T-cell (primary cell): Measurements from ENCODE around the gene PWWP2A. TPM values are rescaled to one million over a fixed set of nuclear protein-coding genes. Genes with fewer than 3 reads are reported as not detected.
"Not testable (repeated sequence)": the region's sequence is repeated elsewhere in the genome, so short reads cannot be mapped to it uniquely, and the experiment has no call there.

Experiments
- ATAC-seq, 4 experiments: fragments of 200-7000 bp in 3 of 4; fragments of 150-1000 bp in 1 of 4; cut with Tn5 transposase; replicated peaks in 1 of 4; 1 replicate in 3 of 4; 2 replicates in 1 of 4; pipeline ENCODE4 v1.10.0; 2021; ENCODE audit warnings: moderate library complexity in 3 of 4, mild to moderate bottlenecking in 2 of 4, moderate number of reproducible peaks in 1 of 4
- CTCF ChIA-PET, 2 donors: fragments of 300-600 bp; sonication (Branson Sonifier 250); formaldehyde crosslinking; loops; one replicate each; lab custom pipeline; 2022; ENCODE audit warnings: antibody characterized with exemption in 2 of 2; lab: Charles Lee
- POLR2A ChIA-PET, 2 donors: fragments of 300-600 bp; sonication (Branson Sonifier 250); formaldehyde crosslinking; loops; one replicate each; lab custom pipeline; 2022; ENCODE audit warnings: antibody characterized with exemption in 2 of 2; lab: Charles Lee
- DNase-seq, 35 experiments: peaks; one replicate each; pipeline versions ENCODE4 v3.0.0 to v3.0.0-alpha.2; 2013 to 2023
- H3K27ac ChIP-seq: one replicate; pipeline ENCODE4 v1.5.1; 2013; ENCODE audit warnings: low read length
- H3K27me3 ChIP-seq, 2 experiments: replicated peaks in 1 of 2; 1 replicate in 1 of 2; 2 replicates in 1 of 2; pipeline versions ENCODE4 v1.6.1 to v1.7.0; 2013; ENCODE audit warnings: low read length in 1 of 2, mixed read lengths in 1 of 2; ENCODE audit not compliant: control insufficient read depth in 2 of 2, insufficient read depth in 2 of 2; ENCODE audit errors: extremely low read depth in 1 of 2
- H3K36me3 ChIP-seq, 2 donors: 1 replicate in 1 of 2; 2 replicates in 1 of 2; pipeline versions ENCODE4 v1.6.1 to v1.7.0; 2013; ENCODE audit warnings: low read length in 1 of 2; ENCODE audit not compliant: control insufficient read depth in 2 of 2, insufficient read depth in 1 of 2; ENCODE audit errors: extremely low read depth in 1 of 2
- H3K4me1 ChIP-seq, 2 experiments: 1 replicate in 1 of 2; 2 replicates in 1 of 2; pipeline versions ENCODE4 v1.6.1 to v1.7.0; 2013; ENCODE audit warnings: low read length in 2 of 2, mixed read lengths in 1 of 2; ENCODE audit not compliant: insufficient read depth in 2 of 2, control insufficient read depth in 1 of 2; ENCODE audit errors: extremely low read depth in 1 of 2
- H3K4me3 ChIP-seq, 2 donors: 1 replicate in 1 of 2; 2 replicates in 1 of 2; pipeline versions ENCODE4 v1.5.1 to v1.7.0; 2013; ENCODE audit warnings: mild to moderate bottlenecking in 2 of 2, low read length in 1 of 2, moderate library complexity in 1 of 2; ENCODE audit not compliant: control insufficient read depth in 1 of 2; ENCODE audit errors: extremely low read depth in 1 of 2
- H3K9me3 ChIP-seq: 2 replicates; pipeline ENCODE4 v1.7.0; 2013
- H3K27ac Mint-ChIP-seq, 2 donors: one replicate each; pipeline ENCODE4 v1.8.0; 2020 to 2021; ENCODE audit warnings: mild to moderate bottlenecking in 2 of 2, mixed read lengths in 2 of 2
- H3K27me3 Mint-ChIP-seq, 2 donors: one replicate each; pipeline ENCODE4 v1.8.0; 2021 to 2022; ENCODE audit warnings: mixed read lengths in 2 of 2
- H3K36me3 Mint-ChIP-seq: one replicate; pipeline ENCODE4 v1.8.0; 2021; ENCODE audit warnings: mixed read lengths
- H3K4me1 Mint-ChIP-seq, 3 donors: one replicate each; pipeline ENCODE4 v1.8.0; 2020 to 2022; ENCODE audit warnings: mixed read lengths in 3 of 3, mild to moderate bottlenecking in 1 of 3
- H3K4me3 Mint-ChIP-seq, 3 donors: one replicate each; pipeline ENCODE4 v1.8.0; 2020 to 2022; ENCODE audit warnings: mild to moderate bottlenecking in 3 of 3, mixed read lengths in 3 of 3, moderate library complexity in 3 of 3
- H3K9me3 Mint-ChIP-seq, 3 donors: one replicate each; pipeline ENCODE4 v1.8.0; 2020 to 2022; ENCODE audit warnings: mixed read lengths in 3 of 3
- WGBS: methylation state at CpG from one replicate; pipeline ENCODE4 v1.1.5; 2013; ENCODE audit warnings: missing lambda C conversion rate; ENCODE audit not compliant: insufficient coverage; 5-methylcytosine and 5-hydroxymethylcytosine counted together
- total RNA-seq, 35 experiments: library from RNA in 6 of 35; stranded (reverse) in 6 of 35; fragments of 120-200 nt in 1 of 35; gene quantifications; one replicate each; pipeline versions ENCODE4 v1.2.1 to v1.2.4 and lab custom pipeline; 2013 to 2026

Gene PWWP2A
- total RNA-seq, 5 donors from 2014 or later (not counting 1 experiment from before 2014, with no cell fraction given): 25.1 to 39.8 (median 36.0) TPM

DNA sequence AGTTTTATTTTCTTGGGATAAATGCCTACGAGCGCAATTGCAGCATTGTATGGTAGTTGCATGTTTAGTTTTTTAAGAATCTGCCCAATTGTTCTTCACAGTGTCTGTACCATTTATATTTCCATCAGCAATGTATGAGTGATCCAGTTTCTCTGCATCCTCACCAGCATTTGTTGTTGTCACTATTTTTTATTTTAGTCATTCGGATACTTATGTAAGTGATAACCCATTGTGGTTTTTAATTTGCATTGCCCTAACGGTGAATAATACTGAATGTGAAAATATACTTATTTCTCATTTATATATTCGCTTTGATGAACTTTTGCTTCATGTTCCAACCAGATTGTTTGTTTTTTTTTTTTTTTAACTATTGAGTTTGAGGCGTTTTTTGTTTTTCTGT lies 33.7 kb upstream of the PWWP2A start:
- ChIA-PET POLR2A (no interaction called here), CTCF (interaction anchor here in 1 of 2 donors (0.6 kb wide), 1 partner anchor 46 kb away, joined by 3 read pairs; no protein-coding TSS in a partner anchor)
- Histone ChIP-seq H3K36me3 (no peaks in the 10 kb centered on the region), H3K27ac (no peak overlapping the region), H3K4me3 (no peak overlapping the region), H3K27me3 (peaks cover 0 to 8% of the 10 kb centered on the region in 2 experiments), H3K9me3 (no peaks in the 10 kb centered on the region), H3K4me1 (peaks cover 0 to 5% of the 10 kb centered on the region in 2 experiments)
- H3K4me3 Mint-ChIP-seq: no peak overlapping the region
- H3K4me1 Mint-ChIP-seq: peaks cover 7 to 17% (median 11%) of the 10 kb centered on the region in 3 donors
- DNase-seq: no peak
- ATAC-seq: no peak
- H3K27ac Mint-ChIP-seq: no peak overlapping the region
- no peaks in the 10 kb centered on the region for H3K9me3 Mint-ChIP-seq
- H3K27me3 Mint-ChIP-seq: no peaks in the 10 kb centered on the region
- no CpG with 5 or more reads among the region's 6 CpGs for WGBS
- no peaks in the 10 kb centered on the region for H3K36me3 Mint-ChIP-seq

- Mint-ChIP-seq H3K4me1 (peaks cover 7 to 17% (median 11%) of the 10 kb centered on the region in 3 donors), H3K9me3 (no peaks in the 10 kb centered on the region), H3K36me3 (no peaks in the 10 kb centered on the region), H3K27ac (no peak overlapping the region), H3K4me3 (no peak overlapping the region), H3K27me3 (no peaks in the 10 kb centered on the region)
- POLR2A ChIA-PET: no interaction called here
- Histone ChIP-seq H3K4me3 (no peak overlapping the region), H3K27ac (no peak overlapping the region), H3K4me1 (peaks cover 0 to 5% of the 10 kb centered on the region in 2 experiments), H3K36me3 (no peaks in the 10 kb centered on the region), H3K9me3 (no peaks in the 10 kb centered on the region), H3K27me3 (peaks cover 0 to 8% of the 10 kb centered on the region in 2 experiments)
- ATAC-seq (no peak), DNase-seq (no peak)
- no CpG with 5 or more reads among the region's 1 CpG for WGBS
- CTCF ChIA-PET: interaction anchor here in 1 of 2 donors (0.6 kb wide), 1 partner anchor 45 kb away, joined by 3 read pairs; no protein-coding TSS in a partner anchor
These were observed 33.0 kb upstream of the PWWP2A start for GRCh38 chr5:160152287-160152686.

- Mint-ChIP-seq H3K4me1 (peaks cover 7 to 17% (median 13%) of the 10 kb centered on the region in 3 donors), H3K27me3 (peaks cover 0 to 3% of the 10 kb centered on the region in 2 donors), H3K27ac (peak overlapping the region in 1 of 2 donors; percentile 22), H3K36me3 (no peaks in the 10 kb centered on the region), H3K9me3 (no peaks in the 10 kb centered on the region), H3K4me3 (no peak overlapping the region)
- peaks cover 0 to 1% of the 10 kb centered on the region in 2 experiments for H3K27me3 ChIP-seq
- POLR2A ChIA-PET: no interaction called here
- no peak for DNase-seq
- no peak overlapping the region for H3K4me3 ChIP-seq
- CTCF ChIA-PET: no interaction called here
- no peaks in the 10 kb centered on the region for H3K36me3 ChIP-seq
- peak in 2 of 4 experiments; percentile 16 to 24 for ATAC-seq
- no CpG with 5 or more reads among the region's 3 CpGs for WGBS
- H3K27ac ChIP-seq: no peak overlapping the region
- H3K9me3 ChIP-seq: no peaks in the 10 kb centered on the region
- peaks cover 0 to 5% of the 10 kb centered on the region in 2 experiments for H3K4me1 ChIP-seq
These were observed 31.8 kb upstream of the PWWP2A start for GRCh38 chr5:160151017-160151416.

- POLR2A ChIA-PET: no interaction called here
- Histone ChIP-seq H3K27ac (no peak overlapping the region), H3K4me1 (peaks cover 0 to 5% of the 10 kb centered on the region in 2 experiments), H3K9me3 (no peaks in the 10 kb centered on the region), H3K36me3 (no peaks in the 10 kb centered on the region), H3K4me3 (no peak overlapping the region), H3K27me3 (peaks cover 0 to 3% of the 10 kb centered on the region in 2 experiments)
- H3K9me3 Mint-ChIP-seq: no peaks in the 10 kb centered on the region
- 71% methylated on average over 1 of the region's 3 CpGs for WGBS
- H3K4me1 Mint-ChIP-seq: peaks cover 7 to 17% (median 13%) of the 10 kb centered on the region in 3 donors
- ATAC-seq (no peak), DNase-seq (no peak)
- CTCF ChIA-PET: interaction anchor here in 1 of 2 donors (1.2 kb wide), 1 partner anchor 128 kb away, joined by 3 read pairs; no protein-coding TSS in a partner anchor
- no peaks in the 10 kb centered on the region for H3K36me3 Mint-ChIP-seq
- no peak overlapping the region for H3K27ac Mint-ChIP-seq
- peaks cover 0 to 3% of the 10 kb centered on the region in 2 donors for H3K27me3 Mint-ChIP-seq
- no peak overlapping the region for H3K4me3 Mint-ChIP-seq
These were observed 31.1 kb upstream of the PWWP2A start for GRCh38 chr5:160150381-160150780.

DNA sequence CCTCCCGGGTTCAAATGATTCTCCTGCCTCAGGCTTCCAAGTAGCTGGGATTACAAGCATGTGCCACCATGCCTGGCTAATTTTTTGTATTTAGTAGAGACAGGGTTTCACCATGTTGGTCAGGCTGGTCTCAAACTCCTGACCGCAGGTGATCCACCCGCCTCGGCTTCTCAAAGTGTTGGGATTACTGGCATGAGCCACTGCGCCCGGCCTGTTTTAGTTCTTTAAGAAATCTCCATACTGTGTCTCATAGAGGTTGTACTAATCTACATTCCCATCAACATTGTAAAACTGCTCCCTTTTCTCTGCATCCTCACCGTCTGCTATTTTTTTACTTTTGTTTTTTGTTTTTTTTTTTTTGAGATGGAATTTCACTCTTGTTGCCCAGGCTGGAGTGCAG lies 25.2 kb upstream of the PWWP2A start:
- H3K27me3 ChIP-seq, DNase-seq, H3K36me3 ChIP-seq, POLR2A ChIA-PET, H3K4me1 Mint-ChIP-seq, H3K36me3 Mint-ChIP-seq, H3K4me3 Mint-ChIP-seq, CTCF ChIA-PET, H3K27ac ChIP-seq, H3K4me1 ChIP-seq, H3K9me3 ChIP-seq, H3K9me3 Mint-ChIP-seq, H3K27ac Mint-ChIP-seq, H3K27me3 Mint-ChIP-seq, H3K4me3 ChIP-seq, ATAC-seq: not testable (repeated sequence)
- WGBS: 90% methylated on average over 1 of the region's 7 CpGs

DNA sequence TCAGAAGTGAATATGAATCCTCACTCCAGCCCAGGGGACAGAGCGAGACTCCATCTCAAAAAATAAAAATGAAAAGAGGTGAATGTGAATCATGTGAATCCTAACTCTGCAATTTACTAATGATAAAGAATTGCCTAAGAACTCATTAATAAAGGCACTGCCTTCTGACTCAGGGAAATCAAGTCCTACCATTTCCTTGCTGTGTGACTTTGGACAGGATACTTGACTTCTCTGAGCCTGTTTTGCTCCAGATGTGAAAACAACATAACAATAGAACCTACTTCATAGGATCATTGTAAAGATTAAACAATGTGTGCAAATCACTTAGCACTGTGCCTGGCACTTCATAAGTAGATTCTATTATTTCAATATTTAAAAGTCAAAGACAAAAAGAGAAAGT lies 15.1 kb upstream of the PWWP2A start:
- Histone ChIP-seq H3K36me3 (no peaks in the 10 kb centered on the region), H3K4me1 (no peaks in the 10 kb centered on the region), H3K27ac (no peak overlapping the region), H3K27me3 (peaks cover 0 to 7% of the 10 kb centered on the region in 2 experiments), H3K9me3 (no peaks in the 10 kb centered on the region), H3K4me3 (no peak overlapping the region)
- ChIA-PET CTCF (no interaction called here), POLR2A (no interaction called here)
- Mint-ChIP-seq H3K27ac (no peak overlapping the region), H3K9me3 (no peaks in the 10 kb centered on the region), H3K4me1 (no peaks in the 10 kb centered on the region), H3K27me3 (no peaks in the 10 kb centered on the region), H3K36me3 (no peaks in the 10 kb centered on the region), H3K4me3 (no peak overlapping the region)
- ATAC-seq: no peak
- WGBS: no CpG with 5 or more reads among the region's 1 CpG
- DNase-seq: no peak
